Subcutaneous adipose tissue (tissue), 4 donors: ENCODE measurements around the gene UGT1A3. TPM values are rescaled to one million over a fixed set of nuclear protein-coding genes. Genes with fewer than 3 reads are reported as not detected.

Experiments used
- total RNA-seq, 4 donors: library from RNA; depleted of rRNA; stranded (reverse); fragments of >200 nt; gene quantifications; one replicate each; pipeline ENCODE4 v1.1.0, GENCODE V29; 2016
- TF ChIP-seq, protein P1 (sequence below): fragments of 450-650 bp; IDR thresholded peaks from one replicate; pipeline ENCODE4 v1.5.1; 2016; ENCODE audit warnings: low read depth, mild to moderate bottlenecking, control low read depth, antibody characterized with exemption, moderate library complexity

Gene UGT1A3
- total RNA-seq, 4 donors from 2014 or later: not detected

DNA sequence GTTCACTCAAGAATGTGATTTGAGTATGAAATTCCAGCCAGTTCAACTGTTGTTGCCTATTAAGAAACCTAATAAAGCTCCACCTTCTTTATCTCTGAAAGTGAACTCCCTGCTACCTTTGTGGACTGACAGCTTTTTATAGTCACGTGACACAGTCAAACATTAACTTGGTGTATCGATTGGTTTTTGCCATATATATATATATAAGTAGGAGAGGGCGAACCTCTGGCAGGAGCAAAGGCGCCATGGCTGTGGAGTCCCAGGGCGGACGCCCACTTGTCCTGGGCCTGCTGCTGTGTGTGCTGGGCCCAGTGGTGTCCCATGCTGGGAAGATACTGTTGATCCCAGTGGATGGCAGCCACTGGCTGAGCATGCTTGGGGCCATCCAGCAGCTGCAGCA lies 31.2 kb downstream of the UGT1A3 start, which contains the start of gene UGT1A1:
TSS of gene UGT1A1 (plus strand) at position 228 of the 400 bp plus-strand sequence. CDS start at position 246, 18 bp downstream.
- TF ChIP-seq, protein P1, sequence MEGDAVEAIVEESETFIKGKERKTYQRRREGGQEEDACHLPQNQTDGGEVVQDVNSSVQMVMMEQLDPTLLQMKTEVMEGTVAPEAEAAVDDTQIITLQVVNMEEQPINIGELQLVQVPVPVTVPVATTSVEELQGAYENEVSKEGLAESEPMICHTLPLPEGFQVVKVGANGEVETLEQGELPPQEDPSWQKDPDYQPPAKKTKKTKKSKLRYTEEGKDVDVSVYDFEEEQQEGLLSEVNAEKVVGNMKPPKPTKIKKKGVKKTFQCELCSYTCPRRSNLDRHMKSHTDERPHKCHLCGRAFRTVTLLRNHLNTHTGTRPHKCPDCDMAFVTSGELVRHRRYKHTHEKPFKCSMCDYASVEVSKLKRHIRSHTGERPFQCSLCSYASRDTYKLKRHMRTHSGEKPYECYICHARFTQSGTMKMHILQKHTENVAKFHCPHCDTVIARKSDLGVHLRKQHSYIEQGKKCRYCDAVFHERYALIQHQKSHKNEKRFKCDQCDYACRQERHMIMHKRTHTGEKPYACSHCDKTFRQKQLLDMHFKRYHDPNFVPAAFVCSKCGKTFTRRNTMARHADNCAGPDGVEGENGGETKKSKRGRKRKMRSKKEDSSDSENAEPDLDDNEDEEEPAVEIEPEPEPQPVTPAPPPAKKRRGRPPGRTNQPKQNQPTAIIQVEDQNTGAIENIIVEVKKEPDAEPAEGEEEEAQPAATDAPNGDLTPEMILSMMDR: no peak

DNA sequence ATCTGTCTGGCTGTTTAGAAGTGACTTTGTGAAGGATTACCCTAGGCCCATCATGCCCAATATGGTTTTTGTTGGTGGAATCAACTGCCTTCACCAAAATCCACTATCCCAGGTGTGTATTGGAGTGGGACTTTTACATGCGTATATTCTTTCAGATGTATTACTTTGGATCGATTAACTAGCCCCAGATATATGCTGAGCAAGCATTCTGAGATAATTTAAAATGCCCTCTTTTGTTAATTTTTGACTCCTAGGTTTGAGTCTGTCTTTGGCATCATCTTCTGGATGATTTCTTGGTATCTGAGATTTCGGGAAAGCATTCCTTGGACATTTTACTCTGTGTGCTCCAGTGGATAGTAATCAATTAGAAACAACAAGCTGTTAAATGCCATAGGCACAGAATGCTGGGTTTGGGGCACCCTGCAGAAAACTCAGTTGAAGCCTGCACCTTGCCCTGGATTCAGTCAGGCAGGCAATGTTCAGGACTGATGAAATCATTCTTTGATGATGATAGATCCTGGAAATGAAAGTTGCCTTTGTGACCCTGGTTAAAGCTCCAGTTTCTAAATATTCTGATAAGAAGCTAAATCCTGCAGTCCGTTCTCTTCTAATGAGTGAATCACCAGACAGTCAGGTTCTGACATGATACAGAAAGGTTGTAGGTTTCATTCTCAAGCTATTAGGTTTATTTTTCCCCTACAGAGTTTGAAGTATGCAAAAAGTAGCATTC lies 32.4 kb downstream of the UGT1A3 start:
- TF ChIP-seq, protein P1: no peak

DNA sequence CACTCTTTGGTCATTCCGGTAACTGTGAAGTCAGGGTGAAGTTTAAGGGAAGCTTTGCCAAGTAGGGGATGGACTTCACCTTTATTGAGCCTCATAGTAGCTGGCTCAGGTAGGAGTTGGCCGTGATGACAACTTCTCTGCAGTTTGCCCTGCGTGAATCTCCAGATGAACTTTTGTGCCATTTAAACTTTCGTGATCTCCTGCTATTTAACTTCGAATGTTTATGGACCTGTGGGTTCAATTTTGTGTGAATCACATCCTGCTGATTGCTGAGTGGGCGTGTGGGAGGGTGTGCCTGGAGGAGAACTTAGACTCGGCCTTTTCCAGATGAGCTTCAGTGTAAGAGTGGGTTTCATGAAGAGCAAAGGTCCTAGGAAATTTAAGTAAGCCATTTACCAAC lies 35.4 kb downstream of the UGT1A3 start:
- TF ChIP-seq, protein P1: no peak

DNA sequence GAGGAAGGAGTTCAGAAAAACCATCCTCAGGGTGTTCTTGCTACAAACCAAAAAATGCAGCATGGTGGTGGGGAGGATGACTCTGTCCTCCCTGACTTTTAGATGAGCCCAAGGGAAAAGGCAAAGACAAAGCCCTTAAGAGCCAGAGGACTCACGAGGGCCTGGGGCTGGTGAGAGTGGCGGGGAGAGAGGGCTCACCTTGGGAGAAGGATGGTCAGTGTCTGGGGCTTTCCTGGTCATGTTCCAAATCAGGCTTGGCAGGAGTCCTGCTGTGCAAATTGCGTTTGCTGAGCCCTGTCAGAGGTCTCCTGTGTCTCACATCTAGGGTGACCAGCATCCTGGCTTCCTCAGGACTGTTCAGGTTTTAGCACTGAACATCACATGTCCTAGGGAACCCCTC lies 35.9 kb downstream of the UGT1A3 start:
- TF ChIP-seq, protein P1: no peak

DNA sequence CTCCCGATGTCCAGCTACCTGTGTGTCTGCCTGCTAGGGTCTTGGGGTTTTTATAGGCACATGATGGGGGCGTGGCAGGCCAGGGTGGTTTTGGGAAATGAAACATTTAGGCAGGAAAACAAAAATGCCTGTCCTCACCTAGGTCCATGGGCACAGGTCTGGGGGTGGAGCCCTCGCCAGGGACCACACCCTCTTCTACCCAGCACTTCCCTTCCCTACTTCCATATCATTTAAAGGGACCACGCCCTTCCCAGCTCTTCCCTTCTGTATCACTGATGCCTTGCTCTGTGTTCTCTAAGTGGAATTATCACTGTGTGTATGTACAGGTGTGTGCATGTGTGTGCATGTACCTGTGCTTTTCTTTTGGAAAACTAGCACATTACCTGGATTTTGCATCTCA lies 37.6 kb downstream of the UGT1A3 start:
- TF ChIP-seq, protein P1: no peak

DNA sequence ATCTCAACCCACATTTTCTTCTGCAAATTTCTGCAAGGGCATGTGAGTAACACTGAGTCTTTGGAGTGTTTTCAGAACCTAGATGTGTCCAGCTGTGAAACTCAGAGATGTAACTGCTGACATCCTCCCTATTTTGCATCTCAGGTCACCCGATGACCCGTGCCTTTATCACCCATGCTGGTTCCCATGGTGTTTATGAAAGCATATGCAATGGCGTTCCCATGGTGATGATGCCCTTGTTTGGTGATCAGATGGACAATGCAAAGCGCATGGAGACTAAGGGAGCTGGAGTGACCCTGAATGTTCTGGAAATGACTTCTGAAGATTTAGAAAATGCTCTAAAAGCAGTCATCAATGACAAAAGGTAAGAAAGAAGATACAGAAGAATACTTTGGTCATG lies 39.2 kb downstream of the UGT1A3 start:
- TF ChIP-seq, protein P1: no peak

DNA sequence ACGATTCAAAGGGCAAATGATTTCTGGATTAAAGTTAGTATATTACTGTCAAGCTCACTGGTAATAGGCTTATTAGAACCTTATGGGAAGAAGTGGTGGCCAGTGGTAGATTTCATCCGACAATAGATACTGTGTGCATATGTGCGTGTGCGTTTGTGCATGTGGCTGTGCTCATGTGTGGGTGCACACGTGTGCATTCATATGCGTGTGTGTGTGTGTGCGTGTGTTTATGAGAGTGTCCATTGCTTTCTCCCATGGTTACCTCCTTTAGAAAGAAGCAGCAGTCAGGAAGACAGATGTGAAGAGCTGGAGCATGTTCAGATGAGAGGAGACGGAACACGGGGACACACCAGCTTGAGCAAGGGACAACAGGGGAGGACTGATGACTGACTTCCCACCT lies 40.4 kb downstream of the UGT1A3 start:
- TF ChIP-seq, protein P1: no peak
